ENCODE data around the gene KRT84.

GRCh38 chr12:52411815-52412214 is 26.4 kb upstream of the KRT84 start:
- TF ChIP-seq, protein P1, sequence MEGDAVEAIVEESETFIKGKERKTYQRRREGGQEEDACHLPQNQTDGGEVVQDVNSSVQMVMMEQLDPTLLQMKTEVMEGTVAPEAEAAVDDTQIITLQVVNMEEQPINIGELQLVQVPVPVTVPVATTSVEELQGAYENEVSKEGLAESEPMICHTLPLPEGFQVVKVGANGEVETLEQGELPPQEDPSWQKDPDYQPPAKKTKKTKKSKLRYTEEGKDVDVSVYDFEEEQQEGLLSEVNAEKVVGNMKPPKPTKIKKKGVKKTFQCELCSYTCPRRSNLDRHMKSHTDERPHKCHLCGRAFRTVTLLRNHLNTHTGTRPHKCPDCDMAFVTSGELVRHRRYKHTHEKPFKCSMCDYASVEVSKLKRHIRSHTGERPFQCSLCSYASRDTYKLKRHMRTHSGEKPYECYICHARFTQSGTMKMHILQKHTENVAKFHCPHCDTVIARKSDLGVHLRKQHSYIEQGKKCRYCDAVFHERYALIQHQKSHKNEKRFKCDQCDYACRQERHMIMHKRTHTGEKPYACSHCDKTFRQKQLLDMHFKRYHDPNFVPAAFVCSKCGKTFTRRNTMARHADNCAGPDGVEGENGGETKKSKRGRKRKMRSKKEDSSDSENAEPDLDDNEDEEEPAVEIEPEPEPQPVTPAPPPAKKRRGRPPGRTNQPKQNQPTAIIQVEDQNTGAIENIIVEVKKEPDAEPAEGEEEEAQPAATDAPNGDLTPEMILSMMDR (IDR thresholded peaks at IDR 0.05) = no peak
- TF ChIP-seq POLR2A (IDR thresholded peaks at IDR 0.05) = no peak
